DND-41 (cell line): ENCODE measurements around the gene SFMBT2.
"Not testable (repeated sequence)": the region's sequence is repeated elsewhere in the genome, so short reads cannot be mapped to it uniquely, and the experiment has no call there.

Experiments used
- ATAC-seq: fragments of 200-7000 bp; cut with Tn5 transposase; 3 replicates; pipeline ENCODE4 v1.9.1; 2021; ENCODE audit warnings: low read depth; ENCODE audit not compliant: insufficient read depth
- DNase-seq: peaks from one replicate; pipeline ENCODE4 v3.0.0-alpha.2; 2020
- H2AFZ ChIP-seq: 2 replicates; pipeline ENCODE4 v1.6.0; 2012; ENCODE audit warnings: low read depth, low read length
- H3K27ac ChIP-seq: 2 replicates; pipeline ENCODE4 v1.5.1; 2012; ENCODE audit warnings: low read length, inconsistent platforms
- H3K27me3 ChIP-seq: fragments of 200-600 bp; sonication (generic); 2 replicates; pipeline ENCODE4 v1.6.0; 2012; ENCODE audit warnings: low read length, mild to moderate bottlenecking, inconsistent platforms; ENCODE audit not compliant: insufficient read depth, poor library complexity
- H3K36me3 ChIP-seq: 2 replicates; pipeline ENCODE4 v1.5.1; 2012; ENCODE audit warnings: low read length, inconsistent platforms; ENCODE audit not compliant: insufficient read depth
- H3K4me1 ChIP-seq: 2 replicates; pipeline ENCODE4 v1.5.1; 2012; ENCODE audit warnings: mild to moderate bottlenecking, low read length; ENCODE audit not compliant: insufficient read depth
- H3K4me2 ChIP-seq: 2 replicates; pipeline ENCODE4 v1.6.0; 2012; ENCODE audit warnings: mild to moderate bottlenecking, moderate library complexity, low read length, inconsistent platforms; ENCODE audit not compliant: insufficient read depth
- H3K4me3 ChIP-seq, 2 experiments: fragments of 200-600 bp in 1 of 2; shearing (Covaris generic) in 1 of 2; 2 replicates each; pipeline ENCODE4 v1.5.1; 2012 to 2016; ENCODE audit warnings: inconsistent platforms in 2 of 2, low read length in 2 of 2, mild to moderate bottlenecking in 2 of 2, low read depth in 1 of 2, moderate library complexity in 1 of 2
- H3K79me2 ChIP-seq: 2 replicates; pipeline ENCODE4 v1.6.0; 2012; ENCODE audit warnings: low read length, inconsistent platforms; ENCODE audit not compliant: insufficient read depth
- H3K9ac ChIP-seq: 2 replicates; pipeline ENCODE4 v1.6.0; 2012; ENCODE audit warnings: low read depth, mild to moderate bottlenecking, inconsistent platforms, low read length, moderate library complexity
- H3K9me3 ChIP-seq: 2 replicates; pipeline ENCODE4 v1.5.1; 2012; ENCODE audit warnings: low read length, moderate library complexity, mild to moderate bottlenecking, inconsistent platforms; ENCODE audit not compliant: insufficient read depth, severe bottlenecking
- H4K20me1 ChIP-seq: 2 replicates; pipeline ENCODE4 v1.6.0; 2012; ENCODE audit warnings: low read length; ENCODE audit not compliant: insufficient read depth
- CTCF ChIP-seq: IDR thresholded peaks from 2 replicates; pipeline ENCODE4 v1.5.1; 2012; ENCODE audit warnings: borderline replicate concordance, low read length, moderate library complexity, mild to moderate bottlenecking; ENCODE audit not compliant: poor library complexity, severe bottlenecking; ENCODE audit errors: extremely low read depth
- EZH2 ChIP-seq: IDR thresholded peaks from 3 replicates; pipeline ENCODE4 v1.6.1; 2012; ENCODE audit warnings: borderline replicate concordance, low read depth, mild to moderate bottlenecking, moderate library complexity, low read length, inconsistent platforms; ENCODE audit not compliant: severe bottlenecking

Gene SFMBT2

DNA sequence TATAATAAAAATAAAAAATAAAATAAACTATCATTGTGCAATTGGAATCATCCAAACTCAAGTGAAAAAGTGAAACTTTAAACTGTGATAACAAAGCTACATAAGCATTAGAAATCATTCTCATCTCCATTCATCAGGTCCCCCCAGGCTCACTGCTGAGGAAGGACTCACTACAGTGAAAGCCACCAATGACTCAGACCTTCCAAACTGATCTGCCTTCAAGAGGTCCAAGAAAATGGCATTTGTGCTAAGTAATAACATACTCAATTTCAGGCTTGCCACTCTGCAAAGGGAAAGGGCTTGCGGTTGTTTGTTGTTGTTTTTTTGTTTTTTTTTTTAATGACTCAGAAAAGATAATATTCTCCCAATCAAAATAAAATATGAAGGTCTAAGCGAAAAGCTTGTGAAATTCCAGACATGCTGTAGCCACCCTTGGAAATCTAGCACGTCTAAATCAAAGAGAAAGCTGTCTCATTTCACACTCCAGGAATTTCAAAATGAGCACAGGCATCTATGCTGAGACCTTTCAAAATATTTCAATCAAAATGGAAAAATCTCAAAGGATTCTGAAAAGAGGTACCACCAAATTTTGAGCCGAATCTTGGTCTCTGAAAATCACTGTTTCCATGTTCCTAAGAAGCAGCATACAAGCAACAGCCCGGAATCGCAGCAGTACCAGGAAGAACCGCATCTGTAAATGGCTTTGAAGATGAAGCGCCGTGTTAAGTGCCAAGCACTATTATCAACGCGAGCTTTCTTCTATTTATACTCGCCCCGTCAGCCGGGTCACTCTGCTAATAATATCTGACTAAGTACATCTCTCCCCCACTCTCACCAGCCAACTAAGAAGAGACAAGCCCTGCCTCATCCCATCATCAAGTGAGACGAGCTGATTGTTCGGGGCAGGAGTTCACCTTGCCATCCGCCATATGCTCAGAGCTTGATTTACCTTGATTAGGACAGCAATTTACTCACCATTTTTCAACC lies 13.5 kb downstream of the SFMBT2 start:
- Histone ChIP-seq H3K4me3 (no peak overlapping the region), H3K79me2 (peaks cover 98% of the 10 kb centered on the region), H3K27ac (no peak overlapping the region), H4K20me1 (peaks cover 91% of the 10 kb centered on the region), H3K36me3 (peaks cover 29% of the 10 kb centered on the region), H3K9ac (no peak overlapping the region), H3K4me2 (no peak overlapping the region; the same call in 1 of the 2 replicates), H3K9me3 (no peaks in the 10 kb centered on the region), H3K4me1 (peaks cover 7% of the 10 kb centered on the region; the same call in 1 of the 2 replicates), H2AFZ (no peak overlapping the region), H3K27me3 (no peaks in the 10 kb centered on the region)
- no peak for DNase-seq
- TF ChIP-seq CTCF, result no peak
- TF ChIP-seq EZH2, result no peak
- ATAC-seq, result no peak

DNA sequence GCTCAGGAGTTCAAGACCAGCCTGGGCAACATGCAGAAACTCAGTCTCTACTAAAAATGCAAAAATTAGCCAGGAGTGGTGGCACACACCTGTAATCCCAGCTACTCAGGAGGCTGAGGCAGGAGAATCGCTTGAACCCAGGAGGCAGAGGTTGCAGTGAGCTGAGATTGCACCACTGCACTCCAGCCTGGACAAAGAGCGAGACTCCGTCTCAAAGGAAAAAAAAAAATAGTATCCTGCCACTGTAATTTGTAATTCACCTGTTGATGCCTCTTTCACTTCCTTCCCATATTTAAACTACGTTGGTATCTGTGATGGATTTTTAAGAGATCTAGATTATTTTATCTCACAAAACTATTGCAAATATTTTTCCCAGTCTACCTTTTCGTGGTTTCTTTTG lies 18.5 kb downstream of the SFMBT2 start:
- H3K27ac ChIP-seq, H3K9ac ChIP-seq, H3K27me3 ChIP-seq, DNase-seq, H3K4me2 ChIP-seq, H3K9me3 ChIP-seq, H2AFZ ChIP-seq, H3K4me3 ChIP-seq, ATAC-seq: not testable (repeated sequence)
- Histone ChIP-seq H3K4me1 (peaks cover 33% of the 10 kb centered on the region), H3K79me2 (peaks cover 99% of the 10 kb centered on the region), H4K20me1 (peaks cover 93% of the 10 kb centered on the region), H3K36me3 (peaks cover 17% of the 10 kb centered on the region)

GRCh38 chr10:7391748-7392147 lies 19.1 kb downstream of the SFMBT2 start:
- H3K4me3 ChIP-seq, result no peak overlapping the region
- ATAC-seq (no peak), DNase-seq (no peak)
- no peak overlapping the region for H3K27ac ChIP-seq
- no peaks in the 10 kb centered on the region for H3K27me3 ChIP-seq
- H3K79me2 ChIP-seq, result peaks cover 100% of the 10 kb centered on the region
- no peak overlapping the region for H3K9ac ChIP-seq
- TF ChIP-seq EZH2 (no peak), CTCF (no peak)
- peaks cover 94% of the 10 kb centered on the region for H4K20me1 ChIP-seq
- no peaks in the 10 kb centered on the region for H3K9me3 ChIP-seq
- no peak overlapping the region for H2AFZ ChIP-seq
- no peak overlapping the region for H3K4me2 ChIP-seq
- peaks cover 23% of the 10 kb centered on the region for H3K36me3 ChIP-seq
- H3K4me1 ChIP-seq, result peaks cover 36% of the 10 kb centered on the region

DNA sequence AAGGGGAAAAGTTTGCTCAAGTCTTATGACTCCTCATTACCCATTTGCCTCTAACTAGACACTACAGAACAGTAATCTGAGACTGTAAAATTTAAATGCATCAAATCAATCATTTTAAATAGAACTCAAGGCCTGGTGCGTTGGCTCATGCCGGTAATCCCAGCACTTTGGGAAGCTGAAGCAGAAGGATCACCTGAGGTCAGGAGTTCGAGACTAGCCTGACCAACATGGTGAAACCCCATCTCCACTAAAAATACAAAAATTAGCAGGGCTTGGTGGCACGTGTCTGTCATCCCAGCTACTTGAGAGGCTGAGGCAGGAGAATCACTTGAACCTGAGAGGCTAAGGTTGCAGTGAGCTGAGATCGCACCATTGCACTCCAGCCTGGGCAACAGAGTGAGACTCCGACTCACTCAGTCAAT lies 20.1 kb downstream of the SFMBT2 start:
- peaks cover 26% of the 10 kb centered on the region for H3K36me3 ChIP-seq
- peaks cover 100% of the 10 kb centered on the region for H3K79me2 ChIP-seq
- not testable (repeated sequence) for H3K9ac ChIP-seq, H3K27me3 ChIP-seq, ATAC-seq, H3K27ac ChIP-seq, DNase-seq, H2AFZ ChIP-seq, H3K4me3 ChIP-seq, H3K4me2 ChIP-seq, H3K9me3 ChIP-seq
- peaks cover 38% of the 10 kb centered on the region for H3K4me1 ChIP-seq
- H4K20me1 ChIP-seq, result peaks cover 95% of the 10 kb centered on the region
